Esophagus (tissue), 2 donors: ENCODE measurements around the gene ABCF1. TPM values are rescaled to one million over a fixed set of nuclear protein-coding genes. Genes with fewer than 3 reads are reported as not detected.
A peak's percentile ranks its signal among the peaks of the same experiment; 100 is the strongest.

Experiments used
- H3K27ac ChIP-seq, 2 donors: one replicate each; pipeline ENCODE4 v1.5.1; 2013; ENCODE audit warnings: low read depth in 2 of 2, mild to moderate bottlenecking in 2 of 2, inconsistent platforms in 1 of 2, low read length in 1 of 2, moderate library complexity in 1 of 2
- H3K27me3 ChIP-seq, 2 donors: one replicate each; pipeline ENCODE4 v1.6.1; 2013; ENCODE audit warnings: low read length in 2 of 2, control low read depth in 1 of 2, mild to moderate bottlenecking in 1 of 2; ENCODE audit not compliant: insufficient read depth in 2 of 2, control insufficient read depth in 1 of 2
- H3K36me3 ChIP-seq, 2 donors: one replicate each; pipeline ENCODE4 v1.6.1; 2013; ENCODE audit warnings: low read length in 1 of 2; ENCODE audit not compliant: control insufficient read depth in 2 of 2, insufficient read depth in 2 of 2
- H3K4me1 ChIP-seq, 2 donors: one replicate each; pipeline ENCODE4 v1.6.1; 2013; ENCODE audit warnings: low read length in 1 of 2; ENCODE audit not compliant: control insufficient read depth in 2 of 2, insufficient read depth in 2 of 2
- H3K4me3 ChIP-seq, 2 donors: one replicate each; pipeline ENCODE4 v1.5.1; 2013; ENCODE audit warnings: low read length in 2 of 2, mild to moderate bottlenecking in 2 of 2, low read depth in 1 of 2, moderate library complexity in 1 of 2
- H3K9me3 ChIP-seq, 2 donors: one replicate each; pipeline ENCODE4 v1.6.1; 2013; ENCODE audit warnings: mild to moderate bottlenecking in 2 of 2, low read depth in 1 of 2, low read length in 1 of 2, moderate library complexity in 1 of 2; ENCODE audit not compliant: control insufficient read depth in 2 of 2, insufficient read depth in 1 of 2
- WGBS, 2 donors: extraction: QIAGEN DNeasy Blood & Tissue Kit; methylation state at CpG; one replicate each; pipeline ENCODE4 v1.1.7; 2013; 5-methylcytosine and 5-hydroxymethylcytosine counted together
- polyA plus RNA-seq, 2 donors: library from polyadenylated mRNA; stranded (reverse); fragments of 200-250 nt; gene quantifications; one replicate each; pipeline ENCODE4 v1.2.3, GENCODE V29; 2013
- donor health status: healthy with polysubstance abuse.
- donor health status: Bipolar disorder and iron deficiency.

The ABCF1 gene
- polyA plus RNA-seq, 2 donors = 17.7 to 23.8 TPM

DNA sequence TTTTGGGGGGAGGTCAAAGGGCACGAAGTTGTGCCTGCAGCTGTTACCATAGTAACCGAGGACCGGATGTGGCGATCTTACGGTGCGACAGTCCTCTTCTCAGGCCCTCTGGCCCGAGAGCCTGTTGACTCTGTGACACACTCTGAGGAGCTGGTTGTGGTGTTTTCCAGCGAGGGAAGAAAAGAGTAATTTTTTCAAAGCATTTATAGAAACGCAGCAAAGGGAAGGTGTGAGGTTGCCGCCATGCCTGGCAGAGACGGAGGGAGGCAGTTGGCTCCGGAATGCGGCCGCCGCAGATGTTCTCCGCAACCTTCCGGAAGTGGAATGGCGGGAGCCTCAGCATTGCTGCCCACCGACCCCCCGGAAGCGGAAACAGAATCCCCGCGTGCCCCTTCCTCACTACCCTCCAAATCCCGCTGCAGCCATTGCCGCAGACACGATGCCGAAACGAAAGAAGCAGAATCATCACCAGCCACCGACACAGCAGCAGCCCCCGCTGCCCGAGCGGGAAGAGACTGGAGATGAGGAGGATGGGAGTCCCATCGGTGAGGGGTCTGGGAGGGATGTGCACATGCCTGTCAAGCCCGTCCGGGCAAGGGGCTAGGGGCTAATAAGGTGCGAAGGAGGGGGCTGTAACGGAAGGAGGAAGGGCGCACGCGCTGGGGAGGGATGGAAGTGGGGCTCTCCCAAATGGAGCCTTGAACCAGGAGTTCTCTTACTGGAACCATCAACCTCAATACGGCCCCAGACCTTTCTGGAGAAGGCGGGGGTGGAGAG is 14.1 kb upstream of the ABCF1 start, which contains the start of gene PRR3:
Gene PRR3, plus strand, starts transcription at position 390 of the 777 bp plus-strand sequence. Its CDS starts 50 bp downstream, at position 440.
- H3K27me3 ChIP-seq = no peaks in the 10 kb centered on the region
- no peaks in the 10 kb centered on the region for H3K9me3 ChIP-seq

DNA sequence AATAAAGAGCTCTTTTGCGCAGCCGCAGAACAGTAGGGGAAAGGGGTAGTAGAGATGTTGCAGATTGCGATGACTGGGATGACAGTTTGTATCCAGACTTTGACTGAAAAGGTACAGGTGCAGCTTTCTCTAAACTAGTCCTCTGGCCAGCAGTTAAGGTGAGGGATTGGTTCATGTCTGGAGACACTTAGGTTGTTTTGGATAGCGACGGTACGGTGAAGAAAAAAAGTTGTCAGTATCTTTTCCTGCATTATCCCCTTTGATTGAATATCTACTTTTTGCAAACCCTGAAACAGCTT is 13.6 kb upstream of the ABCF1 start:
- WGBS, 2 donors = 1 to 4% methylated on average over 6 of the region's 6 CpGs
- Histone ChIP-seq H3K27me3 (no peaks in the 10 kb centered on the region), H3K36me3 (peaks cover under 1 to 17% of the 10 kb centered on the region in 2 donors), H3K4me3 (peak overlapping the region; percentile 82 to 95), H3K4me1 (peaks cover 0 to 4% of the 10 kb centered on the region in 2 donors), H3K27ac (peak overlapping the region; percentile 94 to 99), H3K9me3 (no peaks in the 10 kb centered on the region)

More for the DNA sequence above, 14.1 kb upstream of the ABCF1 start, which contains the start of gene PRR3:
- H3K4me1 ChIP-seq = peaks cover 0 to 4% of the 10 kb centered on the region in 2 donors
- peak within 1 kb of the TSS; percentile 94 to 99 for H3K27ac ChIP-seq
- peaks cover 0 to 18% of the 10 kb centered on the region in 2 donors for H3K36me3 ChIP-seq
- H3K4me3 ChIP-seq = peak within 1 kb of the TSS; percentile 82 to 95
- 0% methylated on average over 42 of the region's 42 CpGs for WGBS, 2 donors

DNA sequence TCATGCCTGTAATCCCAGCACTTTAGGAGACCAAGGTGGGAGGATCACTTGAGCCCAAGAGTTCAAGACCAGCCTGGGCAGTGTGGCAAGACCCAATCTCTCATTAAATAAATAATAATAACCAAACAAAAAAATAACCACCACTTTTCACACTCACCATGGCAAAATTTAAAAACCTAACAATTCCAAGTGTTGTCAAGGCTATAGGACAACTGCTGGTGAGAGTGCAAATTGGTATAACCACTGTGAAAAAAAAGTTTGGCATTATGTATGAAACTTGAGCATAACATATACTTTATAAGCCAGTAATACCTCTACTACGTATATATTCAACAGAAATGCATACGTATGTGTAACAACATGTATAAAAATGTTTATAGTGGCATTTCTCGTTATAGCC is 10.3 kb upstream of the ABCF1 start:
- 91 to 95% methylated on average over 3 of the region's 3 CpGs for WGBS, 2 donors

DNA sequence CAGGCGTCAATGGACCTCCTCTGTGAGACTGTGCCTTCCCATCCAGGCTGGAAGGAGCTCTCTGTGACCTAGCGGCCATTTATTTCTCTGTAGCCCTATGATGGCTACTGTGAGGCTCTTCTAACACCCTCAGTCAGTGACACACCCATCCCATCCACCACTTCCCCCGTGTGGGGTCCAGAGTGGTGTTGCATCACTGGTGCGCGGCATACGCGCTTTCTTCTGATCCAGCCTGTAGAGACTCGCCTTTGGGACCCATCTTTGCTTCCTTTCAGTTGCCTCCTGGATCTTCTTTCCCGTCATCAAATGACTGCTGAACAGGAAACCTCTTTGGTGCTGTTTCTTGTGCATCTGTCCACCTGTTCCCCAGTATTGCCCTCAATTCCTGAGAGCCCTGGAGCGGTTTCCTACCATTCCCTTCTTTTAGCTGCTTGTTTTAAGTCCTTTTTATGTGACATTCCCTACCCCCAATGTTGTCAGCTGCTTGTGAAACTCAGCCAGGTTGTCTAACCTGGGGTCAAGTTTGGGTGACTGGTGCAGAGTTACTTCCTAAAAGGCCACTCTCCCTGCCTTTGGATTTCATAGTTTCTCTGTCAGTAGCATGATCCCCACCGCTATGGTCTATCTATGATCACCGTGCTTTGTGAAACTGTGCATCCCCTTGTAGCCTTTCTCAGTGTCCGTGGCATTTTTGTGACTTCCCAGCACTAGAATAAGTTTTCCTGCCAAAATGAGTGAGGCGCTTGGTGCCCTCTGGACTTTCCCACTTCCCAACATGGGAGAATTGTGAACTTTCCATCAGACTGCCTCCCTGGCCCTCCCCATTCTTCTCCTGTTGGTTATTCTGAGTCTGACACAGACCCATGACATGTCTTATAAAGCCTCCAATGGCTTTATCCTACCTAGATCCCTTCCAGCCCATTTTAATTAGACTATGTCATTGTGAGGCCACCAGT is 8.5 kb upstream of the ABCF1 start:
- Histone ChIP-seq H3K9me3 (no peaks in the 10 kb centered on the region), H3K36me3 (peaks cover 5 to 6% of the 10 kb centered on the region in 2 donors), H3K4me1 (no peaks in the 10 kb centered on the region), H3K27ac (no peak overlapping the region), H3K4me3 (no peak overlapping the region), H3K27me3 (no peaks in the 10 kb centered on the region)
- WGBS, 2 donors = 91 to 92% methylated on average over 14 of the region's 14 CpGs

More for the DNA sequence above, 10.3 kb upstream of the ABCF1 start:
- H3K27me3 ChIP-seq = no peaks in the 10 kb centered on the region
- no peaks in the 10 kb centered on the region for H3K4me1 ChIP-seq
- H3K9me3 ChIP-seq = no peaks in the 10 kb centered on the region
- no peak overlapping the region for H3K4me3 ChIP-seq
- H3K36me3 ChIP-seq = peaks cover 5 to 6% of the 10 kb centered on the region in 2 donors
- H3K27ac ChIP-seq = no peak overlapping the region

DNA sequence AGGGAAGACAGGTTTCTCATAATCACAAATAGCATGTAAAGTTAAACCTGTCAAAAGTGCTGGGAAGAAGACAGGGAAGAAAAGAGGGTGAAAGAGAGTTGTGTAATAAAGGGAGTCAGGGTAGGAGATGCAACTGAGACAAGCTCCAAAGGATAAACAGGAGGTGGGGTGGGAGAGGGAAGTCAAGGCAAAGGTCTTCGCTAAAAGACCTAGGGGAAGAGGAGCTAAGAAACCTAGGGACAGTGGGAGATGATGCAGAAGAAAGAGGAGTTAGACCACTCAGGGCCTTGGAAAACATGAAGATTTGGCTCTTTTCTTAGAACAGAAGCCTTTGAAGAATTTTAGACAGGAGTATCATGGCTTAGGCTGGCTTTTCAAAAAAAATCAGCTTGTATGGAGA is 7.1 kb upstream of the ABCF1 start:
- 94 to 100% methylated on average over 1 of the region's 1 CpG for WGBS, 2 donors
- H3K4me3 ChIP-seq = no peak overlapping the region
- H3K36me3 ChIP-seq = peaks cover 5 to 6% of the 10 kb centered on the region in 2 donors
- no peak overlapping the region for H3K27ac ChIP-seq
- H3K9me3 ChIP-seq = no peaks in the 10 kb centered on the region
- H3K27me3 ChIP-seq = no peaks in the 10 kb centered on the region
- H3K4me1 ChIP-seq = no peaks in the 10 kb centered on the region

DNA sequence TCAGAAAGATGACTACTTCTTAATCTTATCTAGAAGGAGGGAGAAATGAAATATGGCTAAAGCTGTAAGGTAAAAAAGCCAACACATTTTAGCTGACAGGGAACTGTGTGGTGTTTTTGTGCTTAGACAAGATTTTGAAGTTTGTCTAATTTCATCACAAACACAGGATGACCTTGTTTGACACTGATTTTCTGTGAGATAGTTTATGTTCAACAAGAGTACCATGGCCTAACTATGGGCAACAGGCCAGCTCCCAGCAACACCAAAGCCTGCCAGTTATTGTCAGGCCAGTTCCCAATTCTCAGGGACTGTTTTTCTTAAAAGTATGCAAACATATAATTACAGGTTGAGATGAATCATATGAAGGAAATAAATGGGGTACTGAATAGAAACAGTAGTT is 5.5 kb upstream of the ABCF1 start:
- Histone ChIP-seq H3K4me1 (no peaks in the 10 kb centered on the region), H3K27ac (no peak overlapping the region), H3K4me3 (no peak overlapping the region), H3K36me3 (peaks cover 5 to 6% of the 10 kb centered on the region in 2 donors), H3K9me3 (no peaks in the 10 kb centered on the region), H3K27me3 (no peaks in the 10 kb centered on the region)

DNA sequence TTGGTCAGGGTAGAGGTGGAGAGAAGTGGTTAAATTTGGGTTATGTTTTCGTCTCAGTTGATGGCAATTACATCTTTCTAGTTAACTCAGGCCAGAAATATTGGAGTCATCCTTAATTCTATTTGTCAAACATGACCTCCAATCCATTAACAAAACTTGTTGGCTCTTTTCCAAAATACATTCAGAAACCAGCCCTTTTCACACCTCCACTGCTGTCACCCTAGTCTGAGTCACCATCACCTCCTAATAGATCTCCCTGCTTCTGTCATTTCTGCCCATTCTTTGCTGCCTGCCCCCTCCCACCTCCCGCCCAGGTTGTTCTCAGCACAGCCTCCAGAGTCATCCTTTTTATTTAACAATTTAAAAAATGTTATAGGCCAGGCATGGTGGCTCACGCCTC is 3.0 kb upstream of the ABCF1 start:
- Histone ChIP-seq H3K4me1 (peaks cover 2 to 3% of the 10 kb centered on the region in 2 donors), H3K27ac (no peak overlapping the region), H3K9me3 (no peaks in the 10 kb centered on the region), H3K36me3 (no peaks in the 10 kb centered on the region), H3K27me3 (no peaks in the 10 kb centered on the region), H3K4me3 (no peak overlapping the region)
- 70 to 72% methylated on average over 3 of the region's 3 CpGs for WGBS, 2 donors

DNA sequence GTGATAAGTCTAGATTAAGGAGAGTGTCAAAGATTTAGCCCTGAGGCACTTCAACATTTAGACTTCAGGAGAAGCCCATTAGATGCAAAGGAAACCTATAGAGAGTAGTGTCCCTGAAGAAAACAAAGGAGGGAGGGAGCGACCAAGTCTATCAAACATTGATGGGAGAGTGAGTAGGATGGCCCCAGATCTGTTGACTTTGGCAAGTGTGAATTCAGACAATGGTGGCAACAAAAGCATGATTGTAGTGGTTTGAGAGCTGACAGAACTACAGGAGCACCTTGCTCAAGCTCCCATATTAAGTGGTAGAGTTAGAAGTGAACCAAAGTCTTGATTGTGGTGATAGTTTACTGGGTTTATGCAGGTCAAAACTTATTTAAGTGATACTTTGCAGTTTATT is 979 bp upstream of the ABCF1 start:
- H3K27me3 ChIP-seq = no peaks in the 10 kb centered on the region
- 67 to 70% methylated on average over 1 of the region's 1 CpG for WGBS, 2 donors
- no peaks in the 10 kb centered on the region for H3K36me3 ChIP-seq
- peaks cover 2 to 3% of the 10 kb centered on the region in 2 donors for H3K4me1 ChIP-seq
- no peaks in the 10 kb centered on the region for H3K9me3 ChIP-seq
- no peak overlapping the region for H3K27ac ChIP-seq
- H3K4me3 ChIP-seq = peak overlapping the region in 1 of 2 donors; percentile 61

DNA sequence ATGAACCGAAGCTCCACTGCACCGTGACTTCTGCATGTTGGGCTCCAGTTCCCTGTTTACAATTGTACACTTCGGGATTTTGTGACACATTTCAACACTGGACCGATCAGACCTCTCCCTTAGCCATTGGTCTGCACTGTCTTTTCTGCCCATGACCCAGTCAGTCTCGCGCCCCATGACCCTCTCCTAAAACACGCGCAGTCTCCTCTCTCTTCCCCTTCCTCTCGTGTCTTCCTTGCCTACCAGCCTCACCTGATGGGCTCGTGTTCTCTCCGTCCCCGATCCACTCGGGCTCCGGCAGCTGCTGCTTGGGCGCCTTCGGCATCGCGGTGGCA is 535 bp upstream of the ABCF1 start:
- no peaks in the 10 kb centered on the region for H3K36me3 ChIP-seq
- H3K4me1 ChIP-seq = peaks cover 2 to 3% of the 10 kb centered on the region in 2 donors
- H3K27me3 ChIP-seq = no peaks in the 10 kb centered on the region
- peak overlapping the region; percentile 61 to 88 for H3K4me3 ChIP-seq
- WGBS, 2 donors = 2% methylated on average over 18 of the region's 18 CpGs
- peak overlapping the region; percentile 83 to 85 for H3K27ac ChIP-seq
- H3K9me3 ChIP-seq = no peaks in the 10 kb centered on the region
